Astrocyte (in vitro differentiated cells and primary cell): ENCODE data around the gene TMCO2. TPM values are rescaled to one million over a fixed set of nuclear protein-coding genes. Genes with fewer than 3 reads are reported as not detected.

Experiments
- DNase-seq: peaks from one replicate; pipeline ENCODE4 v3.0.0-alpha.2; 2010; ENCODE audit warnings: low read depth
- FAIRE-seq: peaks from 2 replicates; lab custom pipeline; 2011; peaks lifted over from hg19 to GRCh38; lab: Jason Lieb, UNC
- H2AFZ ChIP-seq: 2 replicates; pipeline ENCODE4 v1.6.0; 2012; ENCODE audit warnings: low read depth, low read length, inconsistent platforms
- H3K27ac ChIP-seq: 2 replicates; pipeline ENCODE4 v1.5.1; 2011; ENCODE audit warnings: low read depth, low read length, inconsistent platforms
- H3K27me3 ChIP-seq: 2 replicates; pipeline ENCODE4 v1.6.0; 2011; ENCODE audit warnings: low read length, inconsistent platforms; ENCODE audit not compliant: insufficient read depth
- H3K36me3 ChIP-seq: 2 replicates; pipeline ENCODE4 v1.5.1; 2011; ENCODE audit warnings: low read length, inconsistent platforms; ENCODE audit not compliant: insufficient read depth
- H3K4me1 ChIP-seq: 2 replicates; pipeline ENCODE4 v1.5.1; 2011; ENCODE audit warnings: low read length, inconsistent platforms; ENCODE audit not compliant: insufficient read depth
- H3K4me2 ChIP-seq: 2 replicates; pipeline ENCODE4 v1.6.0; 2012; ENCODE audit warnings: low read length, inconsistent platforms
- H3K4me3 ChIP-seq: 2 replicates; pipeline ENCODE4 v1.5.1; 2011; ENCODE audit warnings: low read depth, mild to moderate bottlenecking, low read length, inconsistent platforms; ENCODE audit not compliant: insufficient read depth
- H3K79me2 ChIP-seq: 2 replicates; pipeline ENCODE4 v1.6.0; 2012; ENCODE audit warnings: mild to moderate bottlenecking, low read length, inconsistent platforms; ENCODE audit not compliant: insufficient read depth
- H3K9ac ChIP-seq: 2 replicates; pipeline ENCODE4 v1.6.0; 2012; ENCODE audit warnings: mild to moderate bottlenecking, low read length, inconsistent platforms
- H3K9me3 ChIP-seq: 2 replicates; pipeline ENCODE4 v1.5.1; 2012; ENCODE audit warnings: low read depth, mild to moderate bottlenecking, low read length, inconsistent platforms; ENCODE audit not compliant: insufficient read depth
- H4K20me1 ChIP-seq: 2 replicates; pipeline ENCODE4 v1.6.0; 2012; ENCODE audit warnings: low read length, inconsistent platforms; ENCODE audit not compliant: insufficient read depth
- H3K27ac Mint-ChIP-seq: one replicate; pipeline ENCODE4 v1.8.0; 2021; ENCODE audit warnings: mild to moderate bottlenecking, mixed read lengths; ENCODE audit not compliant: unreplicated experiment
- H3K27me3 Mint-ChIP-seq: one replicate; pipeline ENCODE4 v1.8.0; 2021; ENCODE audit warnings: low read depth, mixed read lengths; ENCODE audit not compliant: unreplicated experiment
- H3K36me3 Mint-ChIP-seq: one replicate; pipeline ENCODE4 v1.8.0; 2021; ENCODE audit warnings: low read depth, mixed read lengths; ENCODE audit not compliant: unreplicated experiment
- H3K4me1 Mint-ChIP-seq: one replicate; pipeline ENCODE4 v1.8.0; 2021; ENCODE audit warnings: low read depth, mixed read lengths; ENCODE audit not compliant: unreplicated experiment
- H3K4me3 Mint-ChIP-seq: one replicate; pipeline ENCODE4 v1.8.0; 2021; ENCODE audit warnings: mild to moderate bottlenecking, moderate library complexity, mixed read lengths; ENCODE audit not compliant: unreplicated experiment
- H3K9me3 Mint-ChIP-seq: one replicate; pipeline ENCODE4 v1.8.0; 2021; ENCODE audit warnings: mild to moderate bottlenecking, mixed read lengths; ENCODE audit not compliant: unreplicated experiment
- CTCF ChIP-seq: IDR thresholded peaks from 2 replicates; pipeline ENCODE4 v1.5.1; 2011; ENCODE audit warnings: low read depth, mild to moderate bottlenecking, inconsistent platforms, low read length, moderate library complexity; ENCODE audit not compliant: insufficient read depth
- EZH2 ChIP-seq: IDR thresholded peaks from 2 replicates; pipeline ENCODE4 v1.6.1; 2012; ENCODE audit warnings: mild to moderate bottlenecking, low read length, inconsistent platforms; ENCODE audit not compliant: insufficient read depth
- total RNA-seq: library from RNA; stranded (reverse); gene quantifications from 2 replicates; pipeline ENCODE4 v1.2.1, GENCODE V29; 2021

Gene TMCO2
- total RNA-seq, 1 donor from 2014 or later, result not detected

GRCh38 chr1:40241362-40241761, 6.4 kb upstream of the TMCO2 start:
- no peaks in the 10 kb centered on the region for H3K9me3 ChIP-seq
- H3K36me3 ChIP-seq, result peaks cover 25% of the 10 kb centered on the region
- H3K4me2 ChIP-seq, result peak overlapping the region; percentile 63
- no peak overlapping the region for H2AFZ ChIP-seq
- peak overlapping the region; percentile 82 for H3K27ac Mint-ChIP-seq
- H3K9ac ChIP-seq, result no peak overlapping the region
- peaks cover 6% of the 10 kb centered on the region for H3K36me3 Mint-ChIP-seq
- peak overlapping the region; percentile 11 for H3K4me3 ChIP-seq
- peaks cover 2% of the 10 kb centered on the region for H3K9me3 Mint-ChIP-seq
- no peak for DNase-seq
- no peaks in the 10 kb centered on the region for H3K27me3 ChIP-seq
- peaks cover 20% of the 10 kb centered on the region for H3K4me1 ChIP-seq
- H3K27ac ChIP-seq, result peak overlapping the region; percentile 76
- H4K20me1 ChIP-seq, result no peaks in the 10 kb centered on the region
- no peaks in the 10 kb centered on the region for H3K27me3 Mint-ChIP-seq
- no peak for FAIRE-seq
- no peak overlapping the region for H3K4me3 Mint-ChIP-seq
- no peak for TF ChIP-seq CTCF
- no peak for TF ChIP-seq EZH2
- no peaks in the 10 kb centered on the region for H3K79me2 ChIP-seq
- peaks cover 16% of the 10 kb centered on the region for H3K4me1 Mint-ChIP-seq

- Mint-ChIP-seq H3K9me3 (peaks cover 2% of the 10 kb centered on the region), H3K4me1 (peaks cover 16% of the 10 kb centered on the region), H3K27ac (peak overlapping the region; percentile 82), H3K27me3 (no peaks in the 10 kb centered on the region), H3K4me3 (no peak overlapping the region), H3K36me3 (no peaks in the 10 kb centered on the region)
- no peak overlapping the region for H3K27ac ChIP-seq
- H3K79me2 ChIP-seq, result no peaks in the 10 kb centered on the region
- H3K36me3 ChIP-seq, result peaks cover 6% of the 10 kb centered on the region
- no peak overlapping the region for H3K9ac ChIP-seq
- H3K4me2 ChIP-seq, result no peak overlapping the region
- H3K4me1 ChIP-seq, result peaks cover 20% of the 10 kb centered on the region
- H4K20me1 ChIP-seq, result no peaks in the 10 kb centered on the region
- no peak for TF ChIP-seq CTCF
- no peak for TF ChIP-seq EZH2
- no peak overlapping the region for H3K4me3 ChIP-seq
- no peaks in the 10 kb centered on the region for H3K9me3 ChIP-seq
- no peak for DNase-seq
- no peaks in the 10 kb centered on the region for H3K27me3 ChIP-seq
- no peak for FAIRE-seq
- no peak overlapping the region for H2AFZ ChIP-seq
Observed at GRCh38 chr1:40243351-40243750, 4.4 kb upstream of the TMCO2 start.

GRCh38 chr1:40244138-40244744, 3.5 kb upstream of the TMCO2 start:
- H3K27me3 ChIP-seq, result no peaks in the 10 kb centered on the region
- Mint-ChIP-seq H3K27me3 (no peaks in the 10 kb centered on the region), H3K36me3 (no peaks in the 10 kb centered on the region), H3K27ac (no peak overlapping the region), H3K9me3 (peaks cover 2% of the 10 kb centered on the region), H3K4me3 (no peak overlapping the region), H3K4me1 (peaks cover 16% of the 10 kb centered on the region)
- DNase-seq (no peak), FAIRE-seq (no peak)
- H3K9me3 ChIP-seq, result no peaks in the 10 kb centered on the region
- H3K36me3 ChIP-seq, result no peaks in the 10 kb centered on the region
- no peak overlapping the region for H2AFZ ChIP-seq
- no peaks in the 10 kb centered on the region for H4K20me1 ChIP-seq
- H3K4me1 ChIP-seq, result peaks cover 20% of the 10 kb centered on the region
- TF ChIP-seq EZH2, result no peak
- no peak for TF ChIP-seq CTCF
- no peak overlapping the region for H3K4me3 ChIP-seq
- H3K4me2 ChIP-seq, result no peak overlapping the region
- H3K79me2 ChIP-seq, result no peaks in the 10 kb centered on the region
- H3K9ac ChIP-seq, result no peak overlapping the region
- H3K27ac ChIP-seq, result no peak overlapping the region
